Sigmoid colon (tissue), 7 donors: Measurements from ENCODE around the gene CLDN22. TPM values are rescaled to one million over a fixed set of nuclear protein-coding genes. Genes with fewer than 3 reads are reported as not detected.

ENCODE experiments used
- DNase-seq: peaks from one replicate; pipeline ENCODE4 v3.0.0-alpha.2; 2019
- H3K27ac ChIP-seq, 4 donors: fragments of 200-600 bp; sonication (generic); one replicate each; pipeline ENCODE4 v1.5.1; 2016 to 2019; ENCODE audit warnings: mild to moderate bottlenecking in 1 of 4
- H3K27me3 ChIP-seq, 3 donors: fragments of 200-600 bp; sonication (generic); one replicate each; pipeline ENCODE4 v1.5.1; 2019; ENCODE audit warnings: mild to moderate bottlenecking in 1 of 3
- H3K36me3 ChIP-seq, 4 donors: fragments of 200-600 bp; sonication (generic); one replicate each; pipeline ENCODE4 v1.5.1; 2016 to 2019
- H3K4me1 ChIP-seq, 4 donors: fragments of 200-600 bp; sonication (generic); one replicate each; pipeline ENCODE4 v1.5.1; 2017 to 2019
- H3K4me3 ChIP-seq, 4 donors: fragments of 200-600 bp; sonication (generic); one replicate each; pipeline ENCODE4 v1.5.1; 2017 to 2019; ENCODE audit warnings: mild to moderate bottlenecking in 2 of 4, moderate library complexity in 1 of 4
- H3K9me3 ChIP-seq, 4 donors: fragments of 200-600 bp in 3 of 4; sonication (generic) in 3 of 4; one replicate each; pipeline versions ENCODE4 v1.5.1 to v1.6.1; 2013 to 2019
- EP300 ChIP-seq, 4 donors: sonication (generic); formaldehyde crosslinking; IDR thresholded peaks; one replicate each; pipeline ENCODE4 v1.6.1; 2017; ENCODE audit warnings: antibody characterized with exemption in 4 of 4
- POLR2A ChIP-seq, 2 donors: fragments of 450-650 bp; IDR thresholded peaks; one replicate each; pipeline ENCODE4 v1.6.1; 2016; ENCODE audit warnings: antibody characterized with exemption in 2 of 2, mild to moderate bottlenecking in 2 of 2, moderate library complexity in 2 of 2
- POLR2AphosphoS5 ChIP-seq, 4 donors: sonication (generic); formaldehyde crosslinking; IDR thresholded peaks; one replicate each; pipeline ENCODE4 v1.6.1; 2017; ENCODE audit warnings: antibody characterized with exemption in 4 of 4
- WGBS, 2 donors: extraction: QIAGEN DNeasy Blood & Tissue Kit; methylation state at CpG; one replicate each; pipeline ENCODE4 v1.1.7; 2013; 5-methylcytosine and 5-hydroxymethylcytosine counted together
- intact Hi-C: fragments of 100-400 bp; cut with DNase I; formaldehyde crosslinking; loops from one replicate; pipeline ENCODE4 v1.15.1; 2023
- polyA plus RNA-seq, 3 donors: library from polyadenylated mRNA; stranded (reverse); fragments of 200-250 nt; gene quantifications; one replicate each; pipeline ENCODE4 v1.2.3, GENCODE V29; 2013
- total RNA-seq, 4 donors: library from RNA; depleted of rRNA; stranded (reverse); fragments of >200 nt; gene quantifications; one replicate each; pipeline ENCODE4 v1.1.0, GENCODE V29; 2016
- TF ChIP-seq, protein P1 (sequence below), 4 experiments: fragments of 450-650 bp in 3 of 4; fragments of 200-600 bp in 1 of 4; IDR thresholded peaks; one replicate each; pipeline ENCODE4 v1.5.1; 2016 to 2019; ENCODE audit warnings: antibody characterized with exemption in 4 of 4, mild to moderate bottlenecking in 3 of 4, moderate library complexity in 2 of 4
- donor health status: healthy with polysubstance abuse.
- donor health status: Bipolar disorder and iron deficiency.
- donor health status: healthy.

Gene CLDN22
- total and polyA plus RNA-seq, 7 donors, result not detected

GRCh38 chr4:183295711-183296110 is 24.4 kb downstream of the CLDN22 start:
- TF ChIP-seq POLR2A (IDR thresholded peaks at IDR 0.05) (no peak), POLR2AphosphoS5 (IDR thresholded peaks at IDR 0.05) (no peak), EP300 (IDR thresholded peaks at IDR 0.05) (no peak)
- TF ChIP-seq, protein P1, sequence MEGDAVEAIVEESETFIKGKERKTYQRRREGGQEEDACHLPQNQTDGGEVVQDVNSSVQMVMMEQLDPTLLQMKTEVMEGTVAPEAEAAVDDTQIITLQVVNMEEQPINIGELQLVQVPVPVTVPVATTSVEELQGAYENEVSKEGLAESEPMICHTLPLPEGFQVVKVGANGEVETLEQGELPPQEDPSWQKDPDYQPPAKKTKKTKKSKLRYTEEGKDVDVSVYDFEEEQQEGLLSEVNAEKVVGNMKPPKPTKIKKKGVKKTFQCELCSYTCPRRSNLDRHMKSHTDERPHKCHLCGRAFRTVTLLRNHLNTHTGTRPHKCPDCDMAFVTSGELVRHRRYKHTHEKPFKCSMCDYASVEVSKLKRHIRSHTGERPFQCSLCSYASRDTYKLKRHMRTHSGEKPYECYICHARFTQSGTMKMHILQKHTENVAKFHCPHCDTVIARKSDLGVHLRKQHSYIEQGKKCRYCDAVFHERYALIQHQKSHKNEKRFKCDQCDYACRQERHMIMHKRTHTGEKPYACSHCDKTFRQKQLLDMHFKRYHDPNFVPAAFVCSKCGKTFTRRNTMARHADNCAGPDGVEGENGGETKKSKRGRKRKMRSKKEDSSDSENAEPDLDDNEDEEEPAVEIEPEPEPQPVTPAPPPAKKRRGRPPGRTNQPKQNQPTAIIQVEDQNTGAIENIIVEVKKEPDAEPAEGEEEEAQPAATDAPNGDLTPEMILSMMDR (IDR thresholded peaks at IDR 0.05), result no peak
- Histone ChIP-seq H3K4me3 (no peak overlapping the region), H3K27ac (no peak overlapping the region), H3K9me3 (no peaks in the 10 kb centered on the region), H3K4me1 (peaks cover 0 to 17% (median 6%) of the 10 kb centered on the region in 4 donors), H3K36me3 (peaks cover 0 to 31% (median 14%) of the 10 kb centered on the region in 4 donors), H3K27me3 (no peaks in the 10 kb centered on the region)
- no peak for DNase-seq
- WGBS, 2 donors, result 93 to 95% methylated on average over 10 of the region's 10 CpGs
- intact Hi-C loops, result no loop called here

DNA sequence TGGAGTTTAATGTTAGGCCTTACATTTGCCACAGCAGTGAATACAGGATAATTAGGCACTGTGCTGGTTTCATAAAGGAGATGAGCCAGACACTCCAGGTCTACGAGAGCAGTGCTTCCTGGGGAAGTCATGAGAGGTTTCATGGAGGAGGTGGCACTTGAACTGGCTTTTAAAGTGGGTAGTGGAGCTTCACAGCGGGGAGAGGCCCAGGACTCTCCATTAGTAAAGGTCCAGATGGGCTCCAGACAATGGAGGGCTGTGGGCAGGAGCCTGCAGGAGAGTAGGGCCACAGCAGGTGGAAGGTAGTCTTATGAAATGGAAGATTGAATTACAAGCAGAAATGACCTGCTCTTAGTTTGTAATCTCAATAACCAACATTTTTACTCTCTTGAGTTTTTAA is 29.0 kb downstream of the CLDN22 start:
- Histone ChIP-seq H3K9me3 (no peaks in the 10 kb centered on the region), H3K27ac (no peak overlapping the region), H3K27me3 (no peaks in the 10 kb centered on the region), H3K4me3 (no peak overlapping the region), H3K36me3 (peaks cover 0 to 66% (median 25%) of the 10 kb centered on the region in 4 donors), H3K4me1 (no peaks in the 10 kb centered on the region)
- no peak for DNase-seq
- intact Hi-C loops, result no loop called here
- 86 to 91% methylated on average over 2 of the region's 2 CpGs for WGBS, 2 donors
- TF ChIP-seq, protein P1 (IDR thresholded peaks at IDR 0.05), result no peak
- TF ChIP-seq POLR2AphosphoS5 (IDR thresholded peaks at IDR 0.05) (no peak), EP300 (IDR thresholded peaks at IDR 0.05) (no peak), POLR2A (IDR thresholded peaks at IDR 0.05) (no peak)

DNA sequence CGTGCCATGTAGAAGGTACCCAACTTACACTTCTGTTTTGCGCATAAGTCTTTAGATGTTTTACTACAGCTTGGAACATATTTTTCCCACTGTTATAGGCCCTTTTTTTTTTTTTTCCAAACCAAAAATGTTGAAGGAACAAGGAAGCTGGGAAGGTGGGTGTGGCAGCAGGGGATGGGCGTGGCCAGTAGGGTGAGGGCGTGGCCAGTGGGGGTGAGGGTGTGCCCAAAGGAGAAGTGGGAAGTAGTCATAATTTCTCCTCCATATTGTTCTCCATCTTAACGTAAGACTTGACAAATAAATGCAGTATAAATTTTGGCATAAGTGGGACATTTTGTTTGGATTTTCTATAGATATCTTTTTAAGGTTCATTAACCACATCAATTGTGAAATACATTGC is 30.4 kb downstream of the CLDN22 start:
- DNase-seq, result no peak
- no peak overlapping the region for H3K4me3 ChIP-seq
- H3K27me3 ChIP-seq, result no peaks in the 10 kb centered on the region
- peaks cover 0 to 10% (median 4%) of the 10 kb centered on the region in 4 donors for H3K4me1 ChIP-seq
- H3K27ac ChIP-seq, result no peak overlapping the region
- no peaks in the 10 kb centered on the region for H3K9me3 ChIP-seq
- TF ChIP-seq POLR2AphosphoS5 (IDR thresholded peaks at IDR 0.05), result no peak
- no peak for TF ChIP-seq POLR2A (IDR thresholded peaks at IDR 0.05)
- TF ChIP-seq EP300 (IDR thresholded peaks at IDR 0.05), result no peak
- TF ChIP-seq, protein P1 (IDR thresholded peaks at IDR 0.05), result no peak
- intact Hi-C loops, result no loop called here
- 72 to 89% methylated on average over 5 of the region's 5 CpGs for WGBS, 2 donors
- H3K36me3 ChIP-seq, result peaks cover 0 to 59% (median 21%) of the 10 kb centered on the region in 4 donors

DNA sequence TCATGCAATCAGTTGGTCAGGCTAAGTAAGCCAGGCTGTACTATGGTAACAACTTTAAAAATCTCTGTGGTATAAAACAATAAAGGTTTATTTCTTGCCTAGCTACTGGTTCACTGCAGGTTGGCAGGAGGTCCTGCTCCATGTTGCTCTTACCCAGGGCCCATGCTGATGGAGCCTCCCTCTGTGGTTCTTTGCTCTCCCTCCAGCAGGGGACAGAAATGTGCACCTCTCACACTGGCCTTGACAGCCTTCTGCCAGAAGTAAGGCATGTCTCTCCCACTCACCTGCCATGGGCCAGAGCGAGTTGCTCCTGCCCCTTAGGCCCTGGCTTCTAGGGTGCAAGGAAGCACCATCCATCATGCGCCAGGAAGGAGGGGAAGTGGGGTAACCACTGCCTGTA is 31.1 kb downstream of the CLDN22 start:
- Histone ChIP-seq H3K36me3 (peaks cover 0 to 54% (median 21%) of the 10 kb centered on the region in 4 donors), H3K4me1 (peaks cover 0 to 18% (median 4%) of the 10 kb centered on the region in 4 donors), H3K9me3 (no peaks in the 10 kb centered on the region), H3K4me3 (no peak overlapping the region), H3K27me3 (no peaks in the 10 kb centered on the region), H3K27ac (no peak overlapping the region)
- 93 to 95% methylated on average over 2 of the region's 2 CpGs for WGBS, 2 donors
- intact Hi-C loops, result no loop called here
- TF ChIP-seq POLR2AphosphoS5 (IDR thresholded peaks at IDR 0.05) (no peak), POLR2A (IDR thresholded peaks at IDR 0.05) (no peak), EP300 (IDR thresholded peaks at IDR 0.05) (no peak)
- TF ChIP-seq, protein P1 (IDR thresholded peaks at IDR 0.05), result no peak
- DNase-seq, result no peak

- TF ChIP-seq, protein P1 (IDR thresholded peaks at IDR 0.05), result no peak
- no peak for TF ChIP-seq EP300 (IDR thresholded peaks at IDR 0.05)
- TF ChIP-seq POLR2AphosphoS5 (IDR thresholded peaks at IDR 0.05), result no peak
- TF ChIP-seq POLR2A (IDR thresholded peaks at IDR 0.05), result no peak
- DNase-seq, result no peak
- no peaks in the 10 kb centered on the region for H3K9me3 ChIP-seq
- intact Hi-C loops, result no loop called here
- H3K27ac ChIP-seq, result no peak overlapping the region
- peaks cover 0 to 22% (median 7%) of the 10 kb centered on the region in 4 donors for H3K4me1 ChIP-seq
- no peak overlapping the region for H3K4me3 ChIP-seq
- WGBS, 2 donors, result 79 to 85% methylated on average over 6 of the region's 6 CpGs
- peaks cover 0 to 50% (median 21%) of the 10 kb centered on the region in 4 donors for H3K36me3 ChIP-seq
- H3K27me3 ChIP-seq, result no peaks in the 10 kb centered on the region
Measured at GRCh38 chr4:183287677-183288076, 32.4 kb downstream of the CLDN22 start.
